T follicular helper cell (primary cell): ENCODE measurements around the gene STAM.

Experiments
- DNase-seq: peaks from one replicate; pipeline ENCODE4 v3.0.0-alpha.2; 2020; ENCODE audit warnings: low read depth

STAM gene

GRCh38 chr10:17647326-17647725 is 3.4 kb downstream of the STAM start:
- no peak for DNase-seq

GRCh38 chr10:17648243-17649035 is 4.5 kb downstream of the STAM start:
- peak; percentile 16 for DNase-seq

- DNase-seq = no peak
Measured at GRCh38 chr10:17649052-17649451, 5.1 kb downstream of the STAM start.

DNA sequence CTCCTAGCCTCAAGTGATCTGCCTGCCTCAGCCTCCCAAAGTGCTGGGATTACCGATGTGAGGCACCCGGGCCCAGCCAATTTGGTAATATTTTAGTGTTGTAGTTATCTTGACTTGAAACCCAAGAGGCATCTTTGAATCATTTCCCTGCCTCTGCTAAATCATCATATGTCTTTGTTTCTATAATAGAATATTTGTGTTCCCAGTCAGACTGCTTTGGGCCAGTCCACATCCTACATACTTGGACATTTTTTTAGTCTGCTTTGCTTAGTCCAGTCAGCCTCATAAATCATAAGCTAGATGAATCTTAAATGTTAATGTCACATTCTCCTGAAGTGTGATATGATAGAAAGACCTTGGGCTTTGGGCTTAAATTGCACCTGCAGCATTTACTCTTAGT is 5.9 kb downstream of the STAM start:
- DNase-seq = no peak

GRCh38 chr10:17650416-17650815 is 6.5 kb downstream of the STAM start:
- DNase-seq = no peak

DNA sequence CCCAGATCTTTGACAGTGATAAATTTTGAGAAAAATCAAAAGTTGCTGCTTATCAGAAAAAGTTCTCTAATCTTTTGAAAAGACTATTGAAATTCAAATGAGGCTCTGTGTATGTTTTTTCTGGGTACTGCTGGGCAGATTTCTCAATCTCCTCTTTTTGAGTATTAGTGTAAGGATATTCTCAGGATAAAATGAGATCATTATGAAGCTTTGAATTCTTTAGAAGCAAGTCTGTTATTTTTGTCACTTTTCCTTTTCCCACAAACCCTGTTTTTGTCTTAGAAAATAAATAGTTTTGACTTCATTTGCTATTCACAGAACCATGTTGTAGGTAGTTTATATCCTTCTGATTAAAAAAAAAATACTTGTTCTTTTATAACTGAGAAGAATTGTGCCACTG is 7.9 kb downstream of the STAM start:
- no peak for DNase-seq

GRCh38 chr10:17652585-17652984 is 8.6 kb downstream of the STAM start:
- no peak for DNase-seq

- DNase-seq = no peak
Measured at GRCh38 chr10:17655009-17655408, 11.1 kb downstream of the STAM start.

DNA sequence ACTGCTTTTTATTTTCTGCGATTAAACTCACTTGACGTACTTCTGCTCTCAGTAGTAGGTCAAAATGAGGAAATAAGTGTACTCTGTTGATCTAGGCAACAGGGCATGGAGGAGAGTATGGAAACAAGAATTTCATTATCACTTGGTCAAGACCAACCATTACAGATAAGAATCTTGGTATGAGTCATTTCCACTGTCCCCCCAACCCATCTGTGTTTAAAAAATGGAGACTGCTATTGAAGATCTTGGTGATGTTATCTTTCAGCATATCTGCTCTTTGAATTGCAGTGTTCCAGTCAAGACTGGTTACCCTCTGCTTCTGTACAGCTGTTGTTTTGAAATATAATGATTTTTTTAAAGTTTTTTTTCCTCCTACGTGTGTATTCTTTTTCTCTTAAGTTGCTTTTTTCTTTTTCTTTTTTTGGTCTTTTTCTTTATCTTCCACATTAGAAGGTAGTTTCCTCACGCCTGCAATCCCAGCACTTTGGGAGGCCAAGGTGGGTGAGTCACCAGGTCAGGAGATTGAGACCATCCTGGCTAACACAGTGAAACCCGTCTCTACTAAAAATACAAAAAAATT is 11.7 kb downstream of the STAM start:
- no peak for DNase-seq

DNA sequence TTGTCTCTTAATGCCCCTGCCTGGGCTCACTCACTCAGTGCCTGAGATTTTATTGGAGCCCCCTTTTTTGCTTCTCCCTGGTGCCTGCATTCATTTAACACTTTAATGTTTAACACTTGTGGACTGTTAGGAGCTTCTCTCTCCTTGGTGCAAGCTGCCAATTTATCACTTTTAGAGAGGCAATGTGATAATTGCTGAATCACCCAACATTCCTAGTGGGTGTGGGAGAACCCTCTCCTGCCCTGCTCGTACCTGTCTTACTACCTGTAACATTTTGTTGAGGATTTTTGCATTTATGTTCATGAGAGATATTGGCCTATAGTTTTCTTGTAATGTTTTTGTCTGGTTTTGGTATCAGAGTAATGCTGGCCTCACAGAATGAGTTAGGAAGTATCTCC is 13.2 kb downstream of the STAM start:
- DNase-seq = no peak

DNA sequence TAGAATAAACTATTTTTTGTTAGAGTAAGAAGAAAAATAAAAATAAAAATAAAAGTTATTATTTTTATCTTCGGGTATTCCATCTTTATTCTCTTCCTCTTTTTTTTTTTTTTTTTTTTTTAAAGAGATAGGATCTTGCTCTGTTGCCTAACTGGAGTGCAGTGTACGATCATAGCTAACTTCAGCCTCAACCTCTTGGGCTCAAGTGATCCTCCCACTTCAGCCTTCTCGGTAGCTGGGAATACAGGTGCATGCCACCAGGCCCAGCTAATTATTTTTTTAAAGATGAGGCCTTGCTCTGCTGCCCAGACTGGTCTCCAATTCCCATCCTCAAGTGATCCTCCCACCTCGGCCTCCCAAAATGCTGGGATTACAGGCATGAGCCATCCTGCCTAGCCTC is 15.4 kb downstream of the STAM start:
- DNase-seq = no peak

- no peak for DNase-seq
Measured at GRCh38 chr10:17660921-17661320, 17.0 kb downstream of the STAM start.

DNA sequence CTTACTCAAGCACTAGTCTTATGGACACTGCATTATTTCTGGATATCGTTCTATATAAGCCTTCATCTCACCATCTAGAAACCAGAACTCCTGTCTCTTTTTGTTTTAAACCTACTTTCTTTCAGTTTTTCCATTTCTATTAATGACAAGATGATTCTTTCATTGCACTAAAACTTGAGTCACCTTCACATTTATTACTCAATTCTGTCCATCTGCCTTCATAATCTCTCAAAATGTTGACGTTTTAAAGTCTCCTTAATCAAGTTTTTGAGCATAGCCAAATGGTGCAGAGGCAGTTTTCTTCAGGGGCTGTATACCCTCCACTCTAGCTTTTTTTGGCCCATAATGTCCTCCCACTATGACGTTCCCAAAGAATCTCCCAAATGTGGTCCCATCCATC is 17.6 kb downstream of the STAM start:
- no peak for DNase-seq

- no peak for DNase-seq
Measured at GRCh38 chr10:17662193-17663138, 18.5 kb downstream of the STAM start.

DNA sequence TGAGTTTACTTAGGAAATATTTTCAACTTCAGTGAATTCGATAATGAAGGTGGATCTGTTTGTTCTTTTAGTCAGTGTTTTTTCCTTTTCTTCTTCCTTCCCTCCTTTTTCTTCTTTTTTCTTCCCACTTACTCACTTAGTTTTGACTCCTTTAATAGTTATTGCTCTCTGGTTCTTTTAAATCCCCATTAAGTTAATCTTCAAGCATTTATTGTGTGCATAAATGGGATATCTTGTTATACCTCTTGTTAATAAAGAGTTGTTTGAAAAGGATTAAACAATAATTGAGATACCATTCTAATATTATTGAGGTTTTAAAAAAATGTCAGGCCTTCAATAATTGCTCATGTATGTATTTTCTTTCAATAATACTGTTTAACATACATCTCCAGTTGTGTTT is 19.5 kb downstream of the STAM start:
- no peak for DNase-seq

- DNase-seq = no peak
Measured at GRCh38 chr10:17665747-17666146, 21.8 kb downstream of the STAM start.

DNA sequence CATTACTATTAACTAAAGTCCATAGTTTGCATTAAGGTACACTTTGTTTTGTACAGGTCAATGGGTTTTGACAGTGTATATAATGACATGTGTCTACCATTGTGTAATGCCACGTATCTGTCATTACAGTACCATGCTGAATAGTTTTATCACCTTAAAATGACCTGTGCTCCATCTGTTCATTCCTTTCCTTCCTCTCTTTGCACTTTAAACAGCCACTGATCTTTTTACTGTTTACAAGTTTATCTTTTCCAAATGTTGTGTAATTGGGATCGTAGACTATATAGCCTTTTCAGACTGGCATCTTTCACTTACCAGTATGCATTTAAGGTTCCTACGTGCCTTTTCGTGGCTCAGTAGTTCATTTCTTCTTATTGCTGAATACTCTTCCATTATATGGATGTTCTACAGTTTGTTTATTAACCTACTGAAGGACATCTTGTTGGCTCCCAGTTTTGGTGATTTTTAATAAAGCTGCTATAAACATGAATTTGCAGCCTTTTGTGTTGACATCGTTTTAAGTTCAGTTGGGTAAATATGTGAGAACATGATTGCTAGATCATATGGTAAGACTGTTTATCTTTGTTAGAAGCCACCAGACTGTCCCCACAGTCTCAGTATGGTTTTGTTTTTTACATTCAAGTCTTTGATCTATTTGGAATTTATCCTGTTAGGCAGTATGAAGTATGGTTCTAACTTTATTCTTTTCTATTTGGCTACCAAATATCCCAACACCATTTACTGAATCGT is 24.7 kb downstream of the STAM start:
- no peak for DNase-seq

- peak; percentile 40 for DNase-seq
Measured at GRCh38 chr10:17669185-17669872, 25.4 kb downstream of the STAM start.

DNA sequence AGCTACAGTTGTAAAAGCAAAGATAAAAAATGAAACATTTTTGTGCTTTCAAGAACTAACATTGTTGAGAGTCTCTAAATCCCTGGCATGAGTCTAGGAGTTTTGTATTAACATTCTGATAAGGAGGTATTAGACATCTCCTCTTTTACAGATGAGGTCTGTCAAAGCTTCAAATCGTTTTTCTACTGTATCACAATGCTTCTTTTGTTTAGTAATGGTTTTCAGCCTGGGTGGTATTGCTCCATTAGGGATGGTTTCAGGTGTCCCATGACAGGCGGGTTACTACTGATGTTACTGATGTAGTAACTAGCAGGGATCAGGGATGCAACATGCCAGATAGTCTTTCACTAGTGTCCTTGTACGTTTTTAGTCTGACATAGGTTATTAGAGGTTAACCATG is 27.4 kb downstream of the STAM start:
- DNase-seq = no peak

- no peak for DNase-seq
Measured at GRCh38 chr10:17673471-17674061, 29.6 kb downstream of the STAM start.

DNA sequence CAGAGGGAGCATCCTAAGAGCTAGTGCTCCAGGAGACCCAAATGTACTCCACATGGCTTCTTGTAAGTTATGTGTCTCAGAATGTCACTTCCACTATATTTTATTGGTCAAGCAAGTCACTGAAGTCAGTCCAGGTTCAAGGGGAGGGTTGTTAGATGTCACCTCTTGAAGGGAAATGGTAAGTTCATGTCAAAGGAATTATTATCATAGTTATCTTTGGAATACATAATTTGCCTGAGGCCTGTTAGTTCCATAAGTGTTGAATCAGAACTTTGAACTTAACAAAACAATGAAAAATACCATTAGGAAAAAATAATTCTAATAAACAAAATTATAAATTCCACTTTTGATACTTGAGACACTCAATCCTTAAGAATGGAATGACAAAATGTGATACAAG is 30.6 kb downstream of the STAM start:
- DNase-seq = no peak
